Measurements from ENCODE around the gene C20orf204.

Gene C20orf204

DNA sequence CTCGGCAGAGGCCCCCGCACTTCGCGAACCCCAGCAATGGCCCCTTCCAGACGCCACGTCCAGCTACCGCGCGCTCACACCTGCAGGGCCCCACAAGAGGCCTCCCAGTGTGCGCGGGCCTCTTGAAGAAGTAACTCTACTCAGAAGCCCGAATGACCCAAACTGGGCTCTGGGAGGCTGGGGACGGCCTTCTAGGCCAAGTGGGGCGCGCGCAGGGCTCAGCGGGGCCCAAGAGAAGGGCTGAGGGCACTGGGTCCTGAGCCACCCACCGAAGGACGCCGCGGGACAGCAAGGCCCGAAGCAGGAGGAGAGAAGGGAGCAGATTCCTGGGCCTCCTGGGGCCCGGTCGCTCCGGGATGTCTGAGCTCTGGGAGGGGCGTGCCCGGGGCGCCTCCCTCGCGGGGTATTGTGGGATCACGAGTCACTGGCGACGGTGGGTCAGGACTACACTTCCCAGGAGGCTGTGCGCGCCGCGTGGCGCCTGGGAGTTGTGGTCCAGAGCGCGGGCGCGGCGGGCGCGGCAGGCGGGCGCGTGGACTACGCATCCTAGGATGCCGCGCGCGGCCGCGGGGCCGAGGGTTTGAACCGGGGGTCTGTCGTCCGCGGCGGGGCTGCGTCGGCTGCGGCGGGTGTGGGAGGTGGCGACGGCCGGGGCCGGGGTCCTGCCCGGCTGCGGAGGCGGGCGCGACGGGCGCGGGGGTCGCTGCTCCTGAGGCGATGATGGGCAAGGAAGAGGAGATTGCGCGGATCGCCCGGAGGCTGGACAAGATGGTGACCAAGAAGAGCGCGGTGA lies 26.8 kb downstream of the C20orf204 start, which contains the start of gene TCEA2:
Gene TCEA2 (plus strand): TSS at position 603 of the 793 bp plus-strand sequence. CDS start 115 bp downstream, at position 718.
- Histone ChIP-seq H2BK5ac (ENCODE audit: low read length) (no peak within 1 kb of the TSS), H3K23ac (ENCODE audit: low read length) (no peak within 1 kb of the TSS), H2BK15ac (replicated peaks; ENCODE audit: low read depth) (no peak within 1 kb of the TSS), H3K27ac (ENCODE audit: low read depth, low read length) (peak within 1 kb of the TSS; percentile 17), H3K18ac (ENCODE audit: low read length) (peak within 1 kb of the TSS; percentile 78), H3K4me1 (ENCODE audit: control insufficient read depth, low read depth, low read length) (peaks cover 3% of the 10 kb centered on the region), H3K79me2 (ENCODE audit: control insufficient read depth, insufficient read depth, low read length) (no peaks in the 10 kb centered on the region), H3K56ac (ENCODE audit: low read length) (peak within 1 kb of the TSS; percentile 96), H3K9ac (ENCODE audit: low read length) (peak within 1 kb of the TSS; percentile 92), H4K8ac (ENCODE audit: low read depth, low read length) (peak within 1 kb of the TSS; percentile 90), H2BK120ac (ENCODE audit: low read depth, low read length) (no peak within 1 kb of the TSS), H3K4me2 (ENCODE audit: low read length) (peak within 1 kb of the TSS; percentile 84), H3K36me3 (ENCODE audit: control insufficient read depth, insufficient read depth, low read length) (no peaks in the 10 kb centered on the region), H3K4ac (ENCODE audit: low read depth, low read length) (peak within 1 kb of the TSS; percentile 46), H3K27me3 (ENCODE audit: insufficient read depth, low read length, poor library complexity) (no peaks in the 10 kb centered on the region), H2AK5ac (ENCODE audit: low read length) (peak within 1 kb of the TSS; percentile 5), H3K79me1 (ENCODE audit: low read length) (peaks cover 2% of the 10 kb centered on the region), H3K4me3 (ENCODE audit: low read length) (peak within 1 kb of the TSS; percentile 70), H4K5ac (ENCODE audit: low read length) (no peak within 1 kb of the TSS)
- WGBS (ENCODE audit: extremely low coverage, insufficient coverage, low lambda C conversion rate): no CpG with 5 or more reads among the region's 85 CpGs
- peak; percentile 94 for DNase-seq

DNA sequence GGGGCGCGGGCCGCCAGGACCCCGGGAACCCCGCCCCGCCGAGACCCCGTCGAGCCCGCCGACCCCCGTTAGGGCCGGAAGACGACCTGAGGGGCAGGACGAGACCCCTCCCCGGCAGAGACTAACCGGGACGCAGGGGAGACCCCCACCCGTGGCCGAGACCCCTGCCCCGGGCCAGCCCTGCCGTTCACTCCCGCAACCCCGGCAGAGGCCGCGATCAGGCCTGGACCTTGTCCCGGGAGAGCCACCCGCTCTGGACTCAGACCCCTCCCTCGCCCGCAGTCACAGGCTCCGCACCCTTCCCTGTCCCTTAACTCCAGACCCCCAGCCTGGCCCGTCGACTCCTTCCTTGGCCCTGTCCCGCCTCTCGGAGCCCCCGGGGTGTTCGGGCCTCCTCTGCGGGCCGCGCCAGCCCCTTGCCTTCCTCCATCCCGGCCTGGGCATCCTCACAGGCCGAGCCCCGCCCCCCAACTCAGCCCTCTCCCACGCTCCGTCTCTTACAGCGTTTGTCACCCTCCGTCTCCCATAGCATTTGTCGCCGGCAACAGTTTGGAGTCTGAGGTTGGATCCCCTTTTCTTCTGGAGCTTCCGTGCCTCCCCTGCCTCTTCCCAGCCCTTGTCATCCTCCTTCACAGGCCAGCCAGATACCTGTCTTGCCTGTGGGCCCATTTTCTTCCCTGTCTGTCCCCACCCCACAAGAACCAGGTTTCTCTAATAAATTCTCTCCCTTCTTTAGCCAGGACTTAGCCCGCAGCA lies 27.6 kb downstream of the C20orf204 start:
- no peak overlapping the region for H2BK5ac ChIP-seq (ENCODE audit: low read length)
- no peak overlapping the region for H3K23ac ChIP-seq (ENCODE audit: low read length)
- no peak overlapping the region for H2AK5ac ChIP-seq (ENCODE audit: low read length)
- H3K56ac ChIP-seq (ENCODE audit: low read length): peak overlapping the region; percentile 91
- H3K27me3 ChIP-seq (ENCODE audit: insufficient read depth, low read length, poor library complexity): no peaks in the 10 kb centered on the region
- no peak overlapping the region for H2BK15ac ChIP-seq (replicated peaks; ENCODE audit: low read depth)
- H3K9ac ChIP-seq (ENCODE audit: low read length): peak overlapping the region; percentile 90
- H4K5ac ChIP-seq (ENCODE audit: low read length): no peak overlapping the region
- H3K79me2 ChIP-seq (ENCODE audit: control insufficient read depth, insufficient read depth, low read length): no peaks in the 10 kb centered on the region
- no CpG with 5 or more reads among the region's 51 CpGs for WGBS (ENCODE audit: extremely low coverage, insufficient coverage, low lambda C conversion rate)
- peak overlapping the region; percentile 70 for H3K4me3 ChIP-seq (ENCODE audit: low read length)
- no peaks in the 10 kb centered on the region for H3K36me3 ChIP-seq (ENCODE audit: control insufficient read depth, insufficient read depth, low read length)
- H3K4me1 ChIP-seq (ENCODE audit: control insufficient read depth, low read depth, low read length): peaks cover 3% of the 10 kb centered on the region
- peak overlapping the region; percentile 46 for H3K4ac ChIP-seq (ENCODE audit: low read depth, low read length)
- peak overlapping the region; percentile 84 for H3K4me2 ChIP-seq (ENCODE audit: low read length)
- H3K18ac ChIP-seq (ENCODE audit: low read length): peak overlapping the region; percentile 78
- peaks cover 2% of the 10 kb centered on the region for H3K79me1 ChIP-seq (ENCODE audit: low read length)
- no peak overlapping the region for H2BK120ac ChIP-seq (ENCODE audit: low read depth, low read length)
- H3K27ac ChIP-seq (ENCODE audit: low read depth, low read length): peak overlapping the region; percentile 17
- H4K8ac ChIP-seq (ENCODE audit: low read depth, low read length): no peak overlapping the region
- DNase-seq: no peak

DNA sequence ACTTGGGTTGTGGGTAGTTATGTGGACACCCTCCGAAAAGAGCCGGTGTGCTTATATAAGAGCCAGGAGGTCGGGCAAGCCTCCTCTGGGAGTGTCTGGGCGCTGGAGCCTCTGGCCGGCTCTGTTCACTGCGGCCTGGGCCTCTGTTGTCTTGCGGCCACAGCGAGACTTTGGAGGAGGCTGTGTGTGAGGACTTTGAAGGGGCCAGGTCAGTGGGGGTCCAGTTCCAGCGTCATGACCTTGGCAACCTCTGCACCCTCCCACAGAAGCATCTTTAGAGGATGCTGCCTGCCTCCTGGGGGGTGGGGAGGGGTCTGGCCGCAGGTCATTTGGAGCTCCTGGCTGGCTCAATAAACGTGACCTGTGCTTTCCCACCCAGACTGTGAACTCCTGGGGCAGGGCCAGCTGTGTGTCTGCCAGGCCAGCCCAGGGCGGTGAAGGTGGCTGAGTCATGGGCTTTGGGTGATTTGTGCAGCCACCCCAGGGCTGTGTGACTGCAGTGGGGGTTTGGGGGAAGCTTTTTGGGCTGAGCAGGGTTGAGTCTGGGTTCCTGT lies 28.2 kb downstream of the C20orf204 start:
- peak overlapping the region; percentile 91 for H3K56ac ChIP-seq (ENCODE audit: low read length)
- DNase-seq: no peak
- no peak overlapping the region for H3K4me3 ChIP-seq (ENCODE audit: low read length)
- no peak overlapping the region for H2AK5ac ChIP-seq (ENCODE audit: low read length)
- H4K8ac ChIP-seq (ENCODE audit: low read depth, low read length): no peak overlapping the region
- H4K5ac ChIP-seq (ENCODE audit: low read length): no peak overlapping the region
- peak overlapping the region; percentile 84 for H3K4me2 ChIP-seq (ENCODE audit: low read length)
- peaks cover 2% of the 10 kb centered on the region for H3K79me1 ChIP-seq (ENCODE audit: low read length)
- no peaks in the 10 kb centered on the region for H3K27me3 ChIP-seq (ENCODE audit: insufficient read depth, low read length, poor library complexity)
- H3K79me2 ChIP-seq (ENCODE audit: control insufficient read depth, insufficient read depth, low read length): no peaks in the 10 kb centered on the region
- no peak overlapping the region for H3K4ac ChIP-seq (ENCODE audit: low read depth, low read length)
- no peak overlapping the region for H3K23ac ChIP-seq (ENCODE audit: low read length)
- no peak overlapping the region for H2BK120ac ChIP-seq (ENCODE audit: low read depth, low read length)
- no peak overlapping the region for H3K27ac ChIP-seq (ENCODE audit: low read depth, low read length)
- no CpG with 5 or more reads among the region's 12 CpGs for WGBS (ENCODE audit: extremely low coverage, insufficient coverage, low lambda C conversion rate)
- peak overlapping the region; percentile 90 for H3K9ac ChIP-seq (ENCODE audit: low read length)
- peaks cover 3% of the 10 kb centered on the region for H3K4me1 ChIP-seq (ENCODE audit: control insufficient read depth, low read depth, low read length)
- no peak overlapping the region for H3K18ac ChIP-seq (ENCODE audit: low read length)
- no peaks in the 10 kb centered on the region for H3K36me3 ChIP-seq (ENCODE audit: control insufficient read depth, insufficient read depth, low read length)
- H2BK5ac ChIP-seq (ENCODE audit: low read length): no peak overlapping the region
- H2BK15ac ChIP-seq (replicated peaks; ENCODE audit: low read depth): no peak overlapping the region

DNA sequence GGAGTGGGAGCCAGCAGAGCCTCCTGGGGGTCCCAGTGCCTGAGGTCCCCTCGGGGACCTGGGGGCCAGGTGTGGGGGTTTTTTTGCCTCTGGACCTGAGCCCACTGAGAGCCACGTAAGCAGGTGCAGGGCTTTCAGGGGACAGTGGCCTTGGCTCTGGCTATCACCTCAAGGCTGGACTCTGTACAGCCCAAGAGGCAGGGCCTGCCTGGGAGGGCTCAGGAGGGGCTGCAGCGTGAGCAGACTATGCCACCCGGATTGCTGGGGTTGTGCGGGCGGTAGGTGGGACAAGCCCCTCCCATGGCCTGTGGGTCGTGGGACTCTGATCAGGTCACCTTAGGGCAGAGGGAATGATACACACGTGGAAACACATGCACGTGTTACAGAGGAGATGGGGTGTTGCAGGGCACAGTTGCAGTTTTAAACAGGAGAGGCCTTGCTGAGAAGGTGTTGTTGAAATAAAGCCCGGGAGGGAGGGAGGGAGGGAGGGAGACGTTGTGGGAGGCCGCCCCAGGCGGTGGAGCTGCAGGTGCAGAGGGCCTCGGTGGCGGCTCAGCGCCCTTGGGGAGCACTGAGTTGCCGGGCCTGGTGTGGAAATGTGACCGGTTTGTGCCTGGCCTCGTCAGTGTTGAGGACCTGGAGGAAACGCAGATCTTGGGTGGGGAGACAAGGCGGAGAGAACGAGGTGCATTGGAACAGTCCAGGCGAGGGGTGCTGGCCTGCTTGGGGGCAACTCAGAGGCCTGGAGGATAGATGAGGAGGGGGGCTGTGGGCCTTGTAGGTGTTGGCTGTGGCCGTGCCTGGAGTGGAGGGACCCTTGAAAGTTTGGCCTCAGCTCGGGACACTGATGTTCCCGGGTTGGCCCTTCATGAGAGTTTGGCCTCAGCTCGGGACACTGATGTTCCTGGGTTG lies 29.3 kb downstream of the C20orf204 start:
- H3K27ac ChIP-seq (ENCODE audit: low read depth, low read length): no peak overlapping the region
- no peak overlapping the region for H2AK5ac ChIP-seq (ENCODE audit: low read length)
- WGBS (ENCODE audit: extremely low coverage, insufficient coverage, low lambda C conversion rate): no CpG with 5 or more reads among the region's 27 CpGs
- no peak overlapping the region for H3K4me3 ChIP-seq (ENCODE audit: low read length)
- no peaks in the 10 kb centered on the region for H3K79me2 ChIP-seq (ENCODE audit: control insufficient read depth, insufficient read depth, low read length)
- H3K4ac ChIP-seq (ENCODE audit: low read depth, low read length): no peak overlapping the region
- no peaks in the 10 kb centered on the region for H3K27me3 ChIP-seq (ENCODE audit: insufficient read depth, low read length, poor library complexity)
- no peak for DNase-seq
- H2BK15ac ChIP-seq (replicated peaks; ENCODE audit: low read depth): no peak overlapping the region
- peak overlapping the region; percentile 3 for H3K56ac ChIP-seq (ENCODE audit: low read length)
- no peaks in the 10 kb centered on the region for H3K36me3 ChIP-seq (ENCODE audit: control insufficient read depth, insufficient read depth, low read length)
- H3K18ac ChIP-seq (ENCODE audit: low read length): no peak overlapping the region
- no peak overlapping the region for H4K8ac ChIP-seq (ENCODE audit: low read depth, low read length)
- no peak overlapping the region for H2BK120ac ChIP-seq (ENCODE audit: low read depth, low read length)
- H3K79me1 ChIP-seq (ENCODE audit: low read length): peaks cover 2% of the 10 kb centered on the region
- no peak overlapping the region for H4K5ac ChIP-seq (ENCODE audit: low read length)
- no peak overlapping the region for H3K23ac ChIP-seq (ENCODE audit: low read length)
- no peak overlapping the region for H3K4me2 ChIP-seq (ENCODE audit: low read length)
- peaks cover 3% of the 10 kb centered on the region for H3K4me1 ChIP-seq (ENCODE audit: control insufficient read depth, low read depth, low read length)
- no peak overlapping the region for H2BK5ac ChIP-seq (ENCODE audit: low read length)
- no peak overlapping the region for H3K9ac ChIP-seq (ENCODE audit: low read length)

DNA sequence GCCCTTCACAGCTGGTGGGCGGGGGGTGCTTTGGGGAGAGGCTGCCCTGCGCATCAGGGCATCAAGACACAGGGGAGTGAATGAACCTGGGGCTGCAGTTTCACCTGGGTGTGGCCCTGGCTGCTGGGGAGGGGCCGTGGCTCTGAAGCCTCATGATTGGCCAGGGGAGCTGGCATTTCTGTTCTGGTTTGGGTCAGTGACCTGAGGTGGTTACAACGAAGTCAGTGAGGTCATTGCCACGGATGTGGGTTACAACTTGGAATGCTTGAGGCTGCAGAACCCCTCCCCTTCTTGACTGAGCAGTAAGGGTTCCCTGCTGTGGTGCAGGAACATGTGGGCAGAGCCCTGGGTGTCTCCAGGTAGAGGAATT lies 30.0 kb downstream of the C20orf204 start:
- no peak overlapping the region for H3K4ac ChIP-seq (ENCODE audit: low read depth, low read length)
- H3K23ac ChIP-seq (ENCODE audit: low read length): no peak overlapping the region
- DNase-seq: peak; percentile 89
- no peak overlapping the region for H2AK5ac ChIP-seq (ENCODE audit: low read length)
- no peak overlapping the region for H4K8ac ChIP-seq (ENCODE audit: low read depth, low read length)
- H3K4me3 ChIP-seq (ENCODE audit: low read length): no peak overlapping the region
- no peak overlapping the region for H3K27ac ChIP-seq (ENCODE audit: low read depth, low read length)
- H2BK120ac ChIP-seq (ENCODE audit: low read depth, low read length): no peak overlapping the region
- H3K36me3 ChIP-seq (ENCODE audit: control insufficient read depth, insufficient read depth, low read length): no peaks in the 10 kb centered on the region
- H3K4me2 ChIP-seq (ENCODE audit: low read length): no peak overlapping the region
- H3K56ac ChIP-seq (ENCODE audit: low read length): no peak overlapping the region
- H3K4me1 ChIP-seq (ENCODE audit: control insufficient read depth, low read depth, low read length): peaks cover 3% of the 10 kb centered on the region
- no peak overlapping the region for H3K9ac ChIP-seq (ENCODE audit: low read length)
- no peak overlapping the region for H2BK5ac ChIP-seq (ENCODE audit: low read length)
- H3K18ac ChIP-seq (ENCODE audit: low read length): no peak overlapping the region
- H3K79me2 ChIP-seq (ENCODE audit: control insufficient read depth, insufficient read depth, low read length): no peaks in the 10 kb centered on the region
- no CpG with 5 or more reads among the region's 5 CpGs for WGBS (ENCODE audit: extremely low coverage, insufficient coverage, low lambda C conversion rate)
- no peak overlapping the region for H2BK15ac ChIP-seq (replicated peaks; ENCODE audit: low read depth)
- H3K27me3 ChIP-seq (ENCODE audit: insufficient read depth, low read length, poor library complexity): no peaks in the 10 kb centered on the region
- peaks cover 2% of the 10 kb centered on the region for H3K79me1 ChIP-seq (ENCODE audit: low read length)
- H4K5ac ChIP-seq (ENCODE audit: low read length): no peak overlapping the region

Measured in mesendoderm (in vitro differentiated cells).